Measurements from ENCODE around the gene TIFAB. TPM values are rescaled to one million over a fixed set of nuclear protein-coding genes. Genes with fewer than 3 reads are reported as not detected.

Gene TIFAB
- polyA plus RNA-seq, 2 of the 4 experiments (the other 2 are of a cell fraction): not detected

GRCh38 chr5:135428586-135428985, 23.6 kb downstream of the TIFAB start:
- no peak for TF ChIP-seq ZNF302 (CRISPR knock-in tag; IDR thresholded peaks at IDR 0.05)
- TF ChIP-seq JUN (IDR thresholded peaks at IDR 0.05): no peak
- no peak for TF ChIP-seq JUNB (IDR thresholded peaks at IDR 0.05)
- TF ChIP-seq BCL3 (IDR thresholded peaks at IDR 0.05): no peak
- TF ChIP-seq ZC3H11A (IDR thresholded peaks at IDR 0.05): no peak
- no peak for TF ChIP-seq EHMT2 (IDR thresholded peaks at IDR 0.05; ENCODE audit: low read depth)
- TF ChIP-seq RAD21 (conservative IDR thresholded peaks at IDR 0.05 in 1 of 2, IDR thresholded peaks at IDR 0.05 in 1 of 2): no peak
- TF ChIP-seq PHF8 (IDR thresholded peaks at IDR 0.05; ENCODE audit: borderline replicate concordance, low read depth): no peak
- TF ChIP-seq MYC (IDR thresholded peaks at IDR 0.05; ENCODE audit: borderline replicate concordance, low read length): no peak
- no peak for TF ChIP-seq POLR2A (IDR thresholded peaks at IDR 0.05; ENCODE audit: low read length)
- TF ChIP-seq SMC3 (IDR thresholded peaks at IDR 0.05): no peak
- no peak for TF ChIP-seq REST (IDR thresholded peaks at IDR 0.05)
- no peak for TF ChIP-seq EP300 (IDR thresholded peaks at IDR 0.05)
- no peak for FAIRE-seq
- Histone ChIP-seq H3K27ac (no peak overlapping the region), H3K4me2 (no peak overlapping the region), H3K4me1 (no peaks in the 10 kb centered on the region), H3K9me3 (peaks cover 20% of the 10 kb centered on the region), H3K4me3 (no peak overlapping the region)
- ChIA-PET CTCF (interaction anchor here (1.3 to 1.4 kb wide), 2 partner anchors 11 to 13 kb away, joined by 3 to 4 read pairs; no protein-coding TSS in a partner anchor), POLR2A (no interaction called here)
- WGBS (ENCODE audit: missing lambda C conversion rate): 13% methylated on average over 1 of the region's 1 CpG
- no peak for DNase-seq (ENCODE audit: low read depth in 1 of 2, low spot score in 1 of 2)
- ATAC-seq: no peak

GRCh38 chr5:135426102-135427082, 25.8 kb downstream of the TIFAB start:
- no peak overlapping the region for H3K4me3 ChIP-seq
- H3K4me1 ChIP-seq: peaks cover 8% of the 10 kb centered on the region; the same call in 2 of the 3 replicates
- peak; percentile 63 to 65 for DNase-seq (ENCODE audit: low read depth in 1 of 2, low spot score in 1 of 2)
- WGBS (ENCODE audit: missing lambda C conversion rate): 16% methylated on average over 7 of the region's 7 CpGs
- TF ChIP-seq HES2 (IDR thresholded peaks at IDR 0.05): no peak
- TF ChIP-seq NPAS2 (CRISPR knock-in tag; IDR thresholded peaks at IDR 0.05; ENCODE audit: borderline replicate concordance): no peak
- TF ChIP-seq RCOR1 (IDR thresholded peaks at IDR 0.05; ENCODE audit: low read depth, low read length): no peak
- TF ChIP-seq CTCF (IDR thresholded peaks at IDR 0.05): peak; percentile 48
- peak; percentile 30 to 52; a peak in 3 of 5 replicates for TF ChIP-seq RAD21 (conservative IDR thresholded peaks at IDR 0.05 in 1 of 2, IDR thresholded peaks at IDR 0.05 in 1 of 2)
- no peak for TF ChIP-seq FOSB (CRISPR knock-in tag; IDR thresholded peaks at IDR 0.05)
- TF ChIP-seq HOXB13 (CRISPR knock-in tag; IDR thresholded peaks at IDR 0.05; ENCODE audit: low read depth): no peak
- no peak for TF ChIP-seq JUNB (IDR thresholded peaks at IDR 0.05)
- no peak for TF ChIP-seq JUN (IDR thresholded peaks at IDR 0.05)
- no peak overlapping the region for H3K4me2 ChIP-seq
- ChIA-PET CTCF (interaction anchor here (0.7 to 4.3 kb wide), 18 partner anchors 9 to 507 kb away, joined by 3 to 22 read pairs (median 4); partner anchors contain the start of genes DCANP1 and MACROH2A1), POLR2A (no interaction called here)
- no peak overlapping the region for H3K27ac ChIP-seq
- H3K9me3 ChIP-seq: peaks cover 20% of the 10 kb centered on the region
- peak; percentile 89 to 96 for ATAC-seq
- FAIRE-seq: no peak
